Prostate gland (tissue), 2 donors: ENCODE data around the gene NOTUM. TPM values are rescaled to one million over a fixed set of nuclear protein-coding genes. Genes with fewer than 3 reads are reported as not detected.

Experiments
- DNase-seq: peaks from one replicate; pipeline ENCODE4 v3.0.0-alpha.2; 2019; ENCODE audit warnings: low spot score
- H3K27ac ChIP-seq, 2 donors: fragments of 200-600 bp; sonication (generic); 2 replicates each; pipeline ENCODE4 v1.5.1; 2017 to 2019
- H3K27me3 ChIP-seq: fragments of 200-600 bp; sonication (generic); replicated peaks from 2 replicates; pipeline ENCODE4 v1.5.1; 2019; ENCODE audit not compliant: insufficient read depth
- H3K36me3 ChIP-seq, 2 donors: fragments of 200-600 bp; sonication (generic); 1 replicate in 1 of 2; 2 replicates in 1 of 2; pipeline versions ENCODE4 v1.5.1 to v1.8.1; 2017 to 2019
- H3K4me1 ChIP-seq: fragments of 200-600 bp; sonication (generic); replicated peaks from 2 replicates; pipeline ENCODE4 v1.5.1; 2019
- H3K4me3 ChIP-seq, 2 donors: fragments of 200-600 bp; sonication (generic); 2 replicates each; pipeline ENCODE4 v1.5.1; 2017 to 2019
- H3K9me3 ChIP-seq: fragments of 200-600 bp; sonication (generic); 2 replicates; pipeline ENCODE4 v1.5.1; 2017
- POLR2A ChIP-seq: fragments of 450-650 bp; IDR thresholded peaks from one replicate; pipeline ENCODE4 v1.6.1; 2016; ENCODE audit warnings: antibody characterized with exemption, mild to moderate bottlenecking
- POLR2AphosphoS5 ChIP-seq: sonication (generic); formaldehyde crosslinking; IDR thresholded peaks from one replicate; pipeline ENCODE4 v1.6.1; 2017; ENCODE audit warnings: antibody characterized with exemption
- WGBS: methylation state at CpG from one replicate; pipeline ENCODE4 v1.1.5; 2018; 5-methylcytosine and 5-hydroxymethylcytosine counted together
- intact Hi-C: fragments of 100-400 bp; cut with DNase I; formaldehyde crosslinking; loops from one replicate; pipeline ENCODE4 v1.14.2; 2022
- total RNA-seq, 2 donors: library from RNA; depleted of rRNA; stranded (reverse); fragments of >200 nt; gene quantifications; one replicate each; pipeline ENCODE4 v1.1.0, GENCODE V29; 2016
- TF ChIP-seq, protein P1 (sequence below), 4 experiments: fragments of 200-600 bp in 2 of 4; fragments of 450-650 bp in 2 of 4; sonication (generic) in 2 of 4; IDR thresholded peaks; 1 replicate in 3 of 4; 2 replicates in 1 of 4; pipeline ENCODE4 v1.5.1; 2016 to 2019; ENCODE audit warnings: antibody characterized with exemption in 4 of 4, mild to moderate bottlenecking in 2 of 4, moderate library complexity in 2 of 4

The NOTUM gene
- total RNA-seq, 2 donors from 2014 or later = 0.50 to 8.3 TPM

DNA sequence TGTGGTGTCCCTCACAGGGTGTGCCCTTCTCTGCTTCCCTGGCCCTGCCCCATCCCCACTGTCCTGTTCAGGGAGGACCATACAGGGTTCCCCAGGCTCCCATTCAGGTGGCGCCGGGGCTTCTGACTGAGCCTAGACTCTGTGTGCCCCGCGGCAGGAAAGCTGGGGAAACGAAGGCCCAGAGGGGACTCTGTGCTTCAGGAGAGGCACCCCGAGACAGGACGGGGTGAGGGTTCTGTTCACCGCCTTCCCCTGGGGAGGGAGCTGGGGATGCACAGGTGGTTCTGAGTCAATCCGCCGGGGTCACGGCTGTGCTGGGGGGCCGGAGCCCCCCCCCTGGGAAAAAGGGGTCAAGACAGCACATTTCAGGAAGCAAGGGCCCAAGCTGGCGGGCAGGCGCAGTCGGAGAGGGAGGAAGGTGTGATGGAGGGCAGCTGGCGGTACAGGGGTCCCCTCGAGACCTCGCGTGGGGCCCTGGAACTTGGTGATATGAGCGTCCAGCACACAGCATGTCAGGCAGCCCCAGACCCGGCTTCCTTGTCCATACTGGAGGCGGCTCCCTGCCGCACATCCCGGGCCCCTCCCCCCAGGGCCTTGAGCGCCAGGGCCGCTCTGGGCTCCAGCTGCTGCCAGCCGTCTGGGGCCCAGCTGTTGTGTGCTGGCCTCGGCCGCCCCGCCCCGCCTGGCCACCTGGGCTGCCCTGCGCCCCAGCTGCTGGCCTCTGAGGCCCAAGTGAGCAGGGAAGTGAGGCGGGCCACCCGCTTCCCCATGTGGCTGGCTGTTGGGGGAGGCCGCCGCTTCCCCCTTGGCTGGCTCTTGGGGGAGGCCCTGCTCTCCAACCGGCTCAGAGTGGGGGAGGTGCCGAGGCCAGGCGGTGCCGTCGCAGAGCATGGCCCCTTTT lies 5.6 kb upstream of the NOTUM start:
- Histone ChIP-seq H3K27ac (no peak overlapping the region), H3K27me3 (no peaks in the 10 kb centered on the region), H3K4me3 (no peak overlapping the region), H3K9me3 (no peaks in the 10 kb centered on the region), H3K4me1 (peaks cover 3% of the 10 kb centered on the region), H3K36me3 (no peaks in the 10 kb centered on the region)
- 74% methylated on average over 39 of the region's 41 CpGs for WGBS
- TF ChIP-seq POLR2AphosphoS5 (no peak), POLR2A (no peak)
- TF ChIP-seq, protein P1, sequence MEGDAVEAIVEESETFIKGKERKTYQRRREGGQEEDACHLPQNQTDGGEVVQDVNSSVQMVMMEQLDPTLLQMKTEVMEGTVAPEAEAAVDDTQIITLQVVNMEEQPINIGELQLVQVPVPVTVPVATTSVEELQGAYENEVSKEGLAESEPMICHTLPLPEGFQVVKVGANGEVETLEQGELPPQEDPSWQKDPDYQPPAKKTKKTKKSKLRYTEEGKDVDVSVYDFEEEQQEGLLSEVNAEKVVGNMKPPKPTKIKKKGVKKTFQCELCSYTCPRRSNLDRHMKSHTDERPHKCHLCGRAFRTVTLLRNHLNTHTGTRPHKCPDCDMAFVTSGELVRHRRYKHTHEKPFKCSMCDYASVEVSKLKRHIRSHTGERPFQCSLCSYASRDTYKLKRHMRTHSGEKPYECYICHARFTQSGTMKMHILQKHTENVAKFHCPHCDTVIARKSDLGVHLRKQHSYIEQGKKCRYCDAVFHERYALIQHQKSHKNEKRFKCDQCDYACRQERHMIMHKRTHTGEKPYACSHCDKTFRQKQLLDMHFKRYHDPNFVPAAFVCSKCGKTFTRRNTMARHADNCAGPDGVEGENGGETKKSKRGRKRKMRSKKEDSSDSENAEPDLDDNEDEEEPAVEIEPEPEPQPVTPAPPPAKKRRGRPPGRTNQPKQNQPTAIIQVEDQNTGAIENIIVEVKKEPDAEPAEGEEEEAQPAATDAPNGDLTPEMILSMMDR (IDR thresholded peaks at IDR 0.05) = no peak
- intact Hi-C loops = loop anchor here (10.0 kb wide), 1 partner anchor 188 kb away; no protein-coding TSS in a partner anchor
- DNase-seq = no peak

DNA sequence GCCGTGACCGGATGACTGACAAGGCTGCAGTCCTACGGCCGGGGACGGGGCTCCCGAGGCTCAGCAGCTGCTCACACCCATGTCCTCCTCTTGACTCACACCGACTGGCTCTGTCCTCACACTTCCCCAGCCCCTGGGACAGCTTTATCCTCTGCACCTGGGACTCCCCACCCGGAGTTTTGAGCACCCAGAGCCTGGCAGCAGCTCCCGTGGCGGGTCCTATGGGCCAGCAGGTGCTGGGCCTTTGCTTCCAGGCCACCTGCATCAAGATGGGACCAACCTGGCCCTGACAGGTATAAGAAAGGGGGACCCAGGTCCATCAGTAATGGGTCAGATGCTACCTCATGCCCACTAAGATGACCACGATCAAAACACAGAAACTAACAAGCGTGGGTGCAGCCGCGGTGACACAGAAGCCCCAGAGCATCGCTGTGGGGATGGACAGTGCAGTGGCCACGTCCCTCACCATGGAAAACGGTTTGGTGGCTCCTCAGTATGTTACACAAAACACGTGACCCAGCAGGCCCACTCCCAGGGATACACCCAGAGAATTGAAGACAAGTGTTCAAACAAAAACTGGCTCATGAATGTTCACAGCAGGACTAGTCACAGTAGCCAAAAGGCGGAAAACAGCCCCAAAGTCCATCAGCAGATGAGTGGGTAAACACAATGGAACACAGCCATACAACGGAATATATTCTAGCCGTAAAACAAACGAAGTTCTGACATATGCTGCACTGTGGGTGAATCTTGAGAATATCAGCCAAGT lies 3.3 kb upstream of the NOTUM start:
- no peak overlapping the region for H3K4me3 ChIP-seq
- H3K27ac ChIP-seq = no peak overlapping the region
- no peak for DNase-seq
- WGBS = 70% methylated on average over 22 of the region's 22 CpGs
- no peak for TF ChIP-seq POLR2A
- no peak for TF ChIP-seq POLR2AphosphoS5
- TF ChIP-seq, protein P1 (IDR thresholded peaks at IDR 0.05) = no peak
- no peaks in the 10 kb centered on the region for H3K9me3 ChIP-seq
- intact Hi-C loops = loop anchor here (10.0 kb wide), 1 partner anchor 191 kb away; no protein-coding TSS in a partner anchor
- peaks cover 5% of the 10 kb centered on the region for H3K27me3 ChIP-seq
- H3K4me1 ChIP-seq = peaks cover 5% of the 10 kb centered on the region
- no peaks in the 10 kb centered on the region for H3K36me3 ChIP-seq

DNA sequence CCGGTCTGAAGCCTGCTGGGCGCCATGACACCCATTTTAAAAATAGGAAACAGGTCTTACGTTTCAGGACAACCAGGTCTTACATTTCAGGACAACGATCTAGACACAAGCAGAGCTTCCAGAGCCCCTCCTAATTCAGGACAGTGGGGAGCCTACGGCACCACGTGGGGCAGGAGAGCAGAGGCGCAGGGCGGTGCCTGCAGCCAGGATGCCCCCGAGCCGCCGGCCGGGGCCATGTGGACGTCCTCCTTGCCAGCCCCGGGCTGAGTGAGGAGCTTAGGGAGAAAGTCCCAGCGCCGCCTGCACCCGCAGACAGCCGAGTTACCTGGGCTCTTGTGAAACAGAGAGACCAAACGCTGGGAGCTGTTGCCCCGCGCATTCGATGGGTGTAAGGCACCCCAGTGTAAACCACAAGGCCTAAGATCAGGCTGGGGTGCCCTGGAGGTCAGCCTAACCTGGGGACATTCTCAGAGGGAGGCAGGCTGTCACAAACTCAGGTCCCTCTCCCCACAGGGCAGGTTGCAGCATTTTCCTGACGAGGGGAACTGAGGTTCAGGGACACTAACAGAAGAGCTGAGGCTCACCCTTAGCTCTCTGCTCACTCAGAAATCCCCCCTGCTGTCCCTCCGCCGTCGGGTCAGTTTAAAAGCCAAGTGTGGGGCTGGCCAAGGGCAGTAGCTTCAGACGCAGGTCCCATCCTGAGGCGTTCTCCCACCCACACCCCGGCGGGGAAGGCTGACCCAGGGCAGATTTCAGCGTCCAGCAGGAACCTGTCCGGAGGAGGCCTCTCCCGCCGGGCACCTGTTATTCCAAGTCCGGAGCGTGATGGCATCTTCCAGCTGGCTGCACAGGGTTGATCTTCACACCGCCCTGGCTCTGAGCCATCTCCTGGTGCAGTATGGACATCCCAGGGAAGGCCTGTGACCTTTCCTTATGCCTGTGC lies 1.8 kb upstream of the NOTUM start:
- TF ChIP-seq POLR2AphosphoS5 (no peak), POLR2A (no peak)
- TF ChIP-seq, protein P1 (IDR thresholded peaks at IDR 0.05) = no peak
- WGBS = 73% methylated on average over 33 of the region's 37 CpGs
- peaks cover 2% of the 10 kb centered on the region for H3K4me1 ChIP-seq
- H3K36me3 ChIP-seq = no peaks in the 10 kb centered on the region
- H3K9me3 ChIP-seq = no peaks in the 10 kb centered on the region
- H3K27me3 ChIP-seq = peaks cover 5% of the 10 kb centered on the region
- H3K4me3 ChIP-seq = no peak overlapping the region
- DNase-seq = no peak
- no peak overlapping the region for H3K27ac ChIP-seq
- intact Hi-C loops = loop anchor here (10.0 kb wide), 1 partner anchor 192 kb away; no protein-coding TSS in a partner anchor

DNA sequence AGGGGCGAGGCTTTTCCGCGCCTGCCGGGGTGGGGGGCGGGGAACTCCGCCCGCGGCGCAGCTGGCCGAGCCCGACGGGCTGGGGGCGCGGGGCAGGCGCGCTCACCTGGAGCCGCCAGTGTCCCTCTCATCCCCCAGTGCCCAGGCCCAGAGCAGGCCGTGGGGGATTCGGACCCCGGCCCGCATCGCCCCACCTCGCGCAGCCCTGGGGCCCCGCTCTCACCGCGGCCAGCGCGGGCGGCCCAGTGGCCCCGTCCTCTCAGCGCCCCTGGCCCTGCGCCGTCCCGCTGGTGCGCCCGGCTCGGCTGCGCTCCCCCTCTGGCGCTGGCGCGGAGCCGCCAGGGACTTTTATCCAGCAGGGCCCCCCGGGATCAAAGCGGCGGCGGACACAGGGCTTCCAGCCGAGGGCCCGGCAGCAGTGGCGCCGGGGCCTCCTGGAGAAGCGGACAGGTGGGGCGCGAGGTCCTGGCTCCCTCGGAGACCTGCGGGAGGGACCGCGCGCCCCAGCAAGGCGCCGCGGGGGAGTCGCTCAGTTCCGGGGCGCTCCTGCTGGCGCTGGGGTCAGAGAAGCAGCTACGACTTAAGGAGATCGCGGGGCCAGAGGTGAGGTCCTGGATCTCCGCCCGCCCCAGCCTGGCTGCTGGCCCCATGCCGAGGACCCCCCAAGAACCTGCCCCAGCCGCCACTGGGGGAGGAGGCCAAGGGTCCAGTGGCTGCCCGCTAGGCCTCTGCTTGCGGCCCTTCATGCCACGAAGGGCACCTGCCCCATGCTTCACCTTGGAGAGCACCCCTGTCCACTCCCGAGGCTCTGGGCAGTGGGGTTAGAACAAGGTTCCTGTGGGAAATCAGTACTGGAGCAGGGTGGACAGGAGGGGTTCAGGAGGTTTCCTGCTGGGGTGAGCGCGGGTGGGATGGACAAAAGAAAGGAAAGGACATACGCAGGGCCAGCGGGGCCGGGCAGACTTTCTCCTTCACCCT lies 823 bp upstream of the NOTUM start:
- H3K27ac ChIP-seq = no peak overlapping the region
- peaks cover 2% of the 10 kb centered on the region for H3K4me1 ChIP-seq
- intact Hi-C loops = loop anchor here (10.0 kb wide), 1 partner anchor 193 kb away; no protein-coding TSS in a partner anchor
- H3K27me3 ChIP-seq = peaks cover 6% of the 10 kb centered on the region
- TF ChIP-seq POLR2A (no peak), POLR2AphosphoS5 (no peak)
- TF ChIP-seq, protein P1 (IDR thresholded peaks at IDR 0.05) = no peak
- no peak for DNase-seq
- H3K36me3 ChIP-seq = no peaks in the 10 kb centered on the region
- H3K9me3 ChIP-seq = no peaks in the 10 kb centered on the region
- WGBS = 17% methylated on average over 49 of the region's 82 CpGs
- H3K4me3 ChIP-seq = no peak overlapping the region
